ENCODE data around the gene LYPD6B.

DNA sequence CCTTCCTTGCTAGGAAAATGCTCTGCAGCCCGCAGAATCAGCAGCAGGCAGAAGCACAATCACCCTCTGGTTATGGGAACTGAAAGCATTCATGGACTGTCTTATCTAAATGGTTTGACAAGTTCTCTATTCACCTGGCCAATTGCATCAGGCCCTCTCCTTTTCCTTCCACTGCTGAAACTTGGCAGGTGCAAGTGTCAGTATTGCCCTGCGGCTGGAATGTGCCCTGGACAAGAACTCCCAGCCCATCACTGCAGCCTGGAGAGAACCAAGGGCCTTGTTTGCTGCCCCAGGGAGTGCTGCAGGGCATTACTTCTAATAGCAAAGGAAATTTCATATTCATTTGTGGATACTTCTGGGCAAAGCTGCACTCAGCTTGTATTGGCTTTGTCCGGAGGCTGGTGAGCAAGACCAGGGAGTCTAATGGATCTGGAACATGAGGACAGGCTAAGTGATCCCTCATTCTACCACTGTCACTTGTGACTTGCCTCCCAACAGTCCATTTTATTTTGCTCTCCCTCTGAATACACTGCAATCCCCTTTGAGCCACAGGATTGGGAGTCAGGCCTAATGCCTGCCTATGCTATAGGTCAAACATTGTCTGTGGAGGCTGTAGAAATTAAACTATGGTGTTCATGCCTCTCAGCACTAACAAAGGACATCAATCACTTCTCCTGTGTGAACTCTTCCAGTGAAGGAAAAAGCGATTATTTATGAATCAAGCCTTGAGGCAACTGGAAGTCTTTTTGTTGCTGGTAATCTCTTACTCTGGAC lies 116.9 kb downstream of the LYPD6B start:
- no peak for TF ChIP-seq EZH2phosphoT487 (IDR thresholded peaks at IDR 0.05; ENCODE audit: borderline replicate concordance, low read length)
- TF ChIP-seq, protein P1, sequence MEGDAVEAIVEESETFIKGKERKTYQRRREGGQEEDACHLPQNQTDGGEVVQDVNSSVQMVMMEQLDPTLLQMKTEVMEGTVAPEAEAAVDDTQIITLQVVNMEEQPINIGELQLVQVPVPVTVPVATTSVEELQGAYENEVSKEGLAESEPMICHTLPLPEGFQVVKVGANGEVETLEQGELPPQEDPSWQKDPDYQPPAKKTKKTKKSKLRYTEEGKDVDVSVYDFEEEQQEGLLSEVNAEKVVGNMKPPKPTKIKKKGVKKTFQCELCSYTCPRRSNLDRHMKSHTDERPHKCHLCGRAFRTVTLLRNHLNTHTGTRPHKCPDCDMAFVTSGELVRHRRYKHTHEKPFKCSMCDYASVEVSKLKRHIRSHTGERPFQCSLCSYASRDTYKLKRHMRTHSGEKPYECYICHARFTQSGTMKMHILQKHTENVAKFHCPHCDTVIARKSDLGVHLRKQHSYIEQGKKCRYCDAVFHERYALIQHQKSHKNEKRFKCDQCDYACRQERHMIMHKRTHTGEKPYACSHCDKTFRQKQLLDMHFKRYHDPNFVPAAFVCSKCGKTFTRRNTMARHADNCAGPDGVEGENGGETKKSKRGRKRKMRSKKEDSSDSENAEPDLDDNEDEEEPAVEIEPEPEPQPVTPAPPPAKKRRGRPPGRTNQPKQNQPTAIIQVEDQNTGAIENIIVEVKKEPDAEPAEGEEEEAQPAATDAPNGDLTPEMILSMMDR (conservative IDR thresholded peaks at IDR 0.05; ENCODE audit: low read depth, low read length), result no peak

Data from PC-3 (cell line).